Mesenchymal stem cell (in vitro differentiated cells and primary cell): ENCODE data around the gene NAP1L1.
A peak's percentile ranks its signal among the peaks of the same experiment; 100 is the strongest.

Experiments
- DNase-seq: peaks from one replicate; pipeline ENCODE4 v3.0.0-alpha.2; 2013
- H2AFZ ChIP-seq: one replicate; pipeline ENCODE4 v1.6.1; 2013; ENCODE audit warnings: low read depth, mild to moderate bottlenecking, control low read depth, inconsistent platforms, low read length, moderate library complexity
- H2AK5ac ChIP-seq: 2 replicates; pipeline ENCODE4 v1.6.1; 2013; ENCODE audit warnings: low read length, moderate library complexity, mild to moderate bottlenecking, inconsistent platforms; ENCODE audit not compliant: severe bottlenecking
- H2BK120ac ChIP-seq: one replicate; pipeline ENCODE4 v1.6.1; 2013; ENCODE audit warnings: low read depth, mild to moderate bottlenecking, inconsistent platforms, low read length, moderate library complexity
- H2BK12ac ChIP-seq, 2 experiments: one replicate each; pipeline ENCODE4 v1.6.1; 2013; ENCODE audit warnings: inconsistent platforms in 2 of 2, low read length in 2 of 2, mild to moderate bottlenecking in 2 of 2, moderate library complexity in 2 of 2, control low read depth in 1 of 2
- H2BK15ac ChIP-seq: one replicate; pipeline ENCODE4 v1.6.1; 2013; ENCODE audit warnings: mild to moderate bottlenecking, low read depth, inconsistent platforms; ENCODE audit not compliant: poor library complexity, severe bottlenecking
- H2BK5ac ChIP-seq: 2 replicates; pipeline ENCODE4 v1.6.1; 2013; ENCODE audit warnings: low read depth, mild to moderate bottlenecking, low read length, control low read depth, inconsistent platforms; ENCODE audit not compliant: poor library complexity, severe bottlenecking
- H3K14ac ChIP-seq, 2 experiments: one replicate each; pipeline ENCODE4 v1.6.1; 2013; ENCODE audit warnings: inconsistent platforms in 2 of 2, low read length in 2 of 2, control low read depth in 1 of 2, mild to moderate bottlenecking in 1 of 2, moderate library complexity in 1 of 2
- H3K18ac ChIP-seq, 2 experiments: one replicate each; pipeline ENCODE4 v1.6.1; 2013; ENCODE audit warnings: inconsistent platforms in 2 of 2, low read length in 2 of 2, control low read depth in 1 of 2, low read depth in 1 of 2, mild to moderate bottlenecking in 1 of 2
- H3K23ac ChIP-seq, 2 experiments: one replicate each; pipeline ENCODE4 v1.6.1; 2013; ENCODE audit warnings: inconsistent platforms in 2 of 2, low read length in 2 of 2, mild to moderate bottlenecking in 2 of 2, moderate library complexity in 2 of 2, control low read depth in 1 of 2
- H3K27ac ChIP-seq: 2 replicates; pipeline ENCODE4 v1.5.1; 2013; ENCODE audit warnings: mild to moderate bottlenecking, moderate library complexity, low read length, control low read depth, inconsistent platforms; ENCODE audit not compliant: poor library complexity, severe bottlenecking
- H3K27me3 ChIP-seq, 2 experiments: 2 replicates each; pipeline versions ENCODE4 v1.6.1 to v1.7.0; 2013; ENCODE audit warnings: low read length in 2 of 2, mild to moderate bottlenecking in 2 of 2, moderate library complexity in 2 of 2, control low read depth in 1 of 2, inconsistent platforms in 1 of 2; ENCODE audit not compliant: control insufficient read depth in 1 of 2, insufficient read depth in 1 of 2
- H3K36me3 ChIP-seq, 2 experiments: 2 replicates each; pipeline versions ENCODE4 v1.6.1 to v1.7.0; 2013; ENCODE audit warnings: low read length in 2 of 2, control low read depth in 1 of 2, inconsistent platforms in 1 of 2, low read depth in 1 of 2, mild to moderate bottlenecking in 1 of 2; ENCODE audit not compliant: insufficient read depth in 2 of 2, control insufficient read depth in 1 of 2
- H3K4ac ChIP-seq, 2 experiments: one replicate each; pipeline ENCODE4 v1.6.1; 2013; ENCODE audit warnings: inconsistent platforms in 2 of 2, low read length in 2 of 2, mild to moderate bottlenecking in 2 of 2, moderate library complexity in 2 of 2, control low read depth in 1 of 2, low read depth in 1 of 2
- H3K4me1 ChIP-seq: 2 replicates; pipeline ENCODE4 v1.6.1; 2013; ENCODE audit warnings: low read depth, low read length, control low read depth; ENCODE audit not compliant: control insufficient read depth, insufficient read depth
- H3K4me2 ChIP-seq: 2 replicates; pipeline ENCODE4 v1.6.1; 2013; ENCODE audit warnings: low read length, mild to moderate bottlenecking, inconsistent platforms; ENCODE audit not compliant: poor library complexity, severe bottlenecking
- H3K4me3 ChIP-seq, 2 experiments: 2 replicates each; pipeline versions ENCODE4 v1.5.1 to v1.7.0; 2013; ENCODE audit warnings: low read length in 2 of 2, mild to moderate bottlenecking in 2 of 2, control low read depth in 1 of 2, low read depth in 1 of 2; ENCODE audit not compliant: insufficient read depth in 1 of 2
- H3K79me1 ChIP-seq: replicated peaks from 2 replicates; pipeline ENCODE4 v1.6.1; 2013; ENCODE audit warnings: mild to moderate bottlenecking, control low read depth, low read length, inconsistent platforms; ENCODE audit not compliant: poor library complexity, severe bottlenecking
- H3K9ac ChIP-seq: 2 replicates; pipeline ENCODE4 v1.7.0; 2013; ENCODE audit warnings: mild to moderate bottlenecking, low read length, moderate library complexity
- H3K9me3 ChIP-seq: 2 replicates; pipeline ENCODE4 v1.7.0; 2013; ENCODE audit warnings: mild to moderate bottlenecking, low read length; ENCODE audit not compliant: control insufficient read depth
- H4K8ac ChIP-seq: one replicate; pipeline ENCODE4 v1.6.1; 2013; ENCODE audit warnings: inconsistent platforms, mild to moderate bottlenecking, low read length, moderate library complexity
- H4K91ac ChIP-seq: one replicate; pipeline ENCODE4 v1.6.1; 2013; ENCODE audit warnings: mild to moderate bottlenecking, low read length, inconsistent platforms
- WGBS: methylation state at CpG from one replicate; pipeline ENCODE4 v1.1.7; 2013; ENCODE audit warnings: mixed read lengths; 5-methylcytosine and 5-hydroxymethylcytosine counted together

NAP1L1 gene

DNA sequence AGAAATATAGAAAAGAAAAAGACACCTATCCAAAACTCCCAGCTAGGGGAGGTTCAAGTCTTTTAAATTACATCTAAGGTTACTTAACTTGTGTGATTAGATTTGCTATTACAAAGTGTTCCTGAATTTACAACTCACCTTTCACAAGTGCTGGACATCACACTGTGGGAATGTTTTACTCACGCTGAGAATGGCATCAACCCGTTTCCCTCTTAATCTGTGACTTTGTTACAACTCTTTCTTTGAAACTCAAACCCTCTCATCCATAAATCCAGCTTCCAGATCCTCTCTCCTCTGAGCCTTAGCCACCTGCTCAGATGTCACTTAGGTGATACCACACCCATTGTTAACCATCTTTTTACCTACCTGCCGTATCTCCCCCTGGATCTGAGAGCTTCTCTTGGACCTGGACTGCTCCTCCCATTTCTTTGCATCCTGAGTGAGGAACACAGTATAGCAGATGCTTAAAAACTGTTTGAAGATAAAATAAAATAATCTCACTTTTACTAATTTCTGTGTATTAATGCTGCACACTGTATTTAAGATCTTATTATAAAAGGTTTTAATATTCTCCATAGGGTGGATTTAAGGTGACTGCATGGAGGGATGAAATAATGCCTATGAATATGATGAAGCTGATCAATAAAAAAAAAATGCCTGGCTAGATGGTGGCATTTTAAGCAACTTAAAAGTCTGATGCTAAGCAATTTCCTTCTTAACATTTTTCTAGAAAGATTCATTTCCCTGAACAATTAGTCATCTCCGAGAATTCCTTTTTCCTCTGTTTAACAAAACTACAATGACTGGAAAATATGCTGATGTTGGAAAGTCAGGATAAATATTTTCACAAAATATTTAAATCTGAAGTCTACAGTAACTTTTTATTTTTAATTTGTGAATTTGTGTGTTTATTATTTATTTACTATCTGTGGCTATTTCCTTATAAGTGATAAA is 39.1 kb upstream of the NAP1L1 start:
- Histone ChIP-seq H4K91ac (no peak overlapping the region), H2BK12ac (no peak overlapping the region), H4K8ac (no peak overlapping the region), H3K27me3 (no peaks in the 10 kb centered on the region), H3K9me3 (no peaks in the 10 kb centered on the region), H3K4me1 (no peaks in the 10 kb centered on the region), H2BK15ac (no peak overlapping the region), H3K4ac (no peak overlapping the region), H3K4me2 (no peak overlapping the region), H3K4me3 (no peak overlapping the region), H2BK5ac (no peak overlapping the region), H3K9ac (peak overlapping the region; percentile 51), H3K14ac (no peak overlapping the region), H3K18ac (no peak overlapping the region), H3K27ac (no peak overlapping the region), H3K23ac (no peak overlapping the region), H3K79me1 (no peaks in the 10 kb centered on the region), H2AK5ac (no peak overlapping the region), H2BK120ac (no peak overlapping the region), H2AFZ (no peak overlapping the region), H3K36me3 (no peaks in the 10 kb centered on the region)
- 51% methylated on average over 3 of the region's 4 CpGs for WGBS
- DNase-seq, result peak; percentile 40

DNA sequence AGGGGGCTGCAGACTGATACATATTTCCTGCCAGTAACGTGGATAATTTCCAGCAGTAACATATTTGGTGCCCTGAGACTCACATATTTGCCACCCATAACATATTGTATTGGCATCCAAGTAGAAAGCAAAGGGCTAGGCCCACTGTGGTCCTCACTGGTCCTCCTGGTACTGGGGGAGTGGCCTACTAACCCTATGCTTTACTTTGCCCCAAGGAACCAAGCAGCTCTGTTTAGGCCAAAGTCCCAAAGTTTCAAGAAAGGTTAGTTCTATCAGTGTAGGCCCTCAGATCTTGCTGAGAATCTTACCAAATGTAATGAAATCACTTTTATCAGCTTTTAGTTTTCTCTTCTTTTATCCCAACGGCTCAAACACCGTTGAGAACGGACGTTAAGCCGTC is 35.4 kb upstream of the NAP1L1 start:
- Histone ChIP-seq H2BK15ac (no peak overlapping the region), H3K36me3 (no peaks in the 10 kb centered on the region), H3K9ac (no peak overlapping the region), H3K27me3 (no peaks in the 10 kb centered on the region), H2AK5ac (no peak overlapping the region), H2BK5ac (no peak overlapping the region), H3K23ac (no peak overlapping the region), H3K79me1 (no peaks in the 10 kb centered on the region), H3K4me1 (no peaks in the 10 kb centered on the region), H2AFZ (no peak overlapping the region), H3K27ac (no peak overlapping the region), H3K18ac (no peak overlapping the region), H3K14ac (no peak overlapping the region), H3K9me3 (no peaks in the 10 kb centered on the region), H2BK120ac (no peak overlapping the region), H3K4me2 (no peak overlapping the region), H2BK12ac (no peak overlapping the region), H4K91ac (no peak overlapping the region), H4K8ac (no peak overlapping the region), H3K4ac (no peak overlapping the region), H3K4me3 (no peak overlapping the region)
- no peak for DNase-seq
- WGBS, result 96% methylated on average over 6 of the region's 6 CpGs

DNA sequence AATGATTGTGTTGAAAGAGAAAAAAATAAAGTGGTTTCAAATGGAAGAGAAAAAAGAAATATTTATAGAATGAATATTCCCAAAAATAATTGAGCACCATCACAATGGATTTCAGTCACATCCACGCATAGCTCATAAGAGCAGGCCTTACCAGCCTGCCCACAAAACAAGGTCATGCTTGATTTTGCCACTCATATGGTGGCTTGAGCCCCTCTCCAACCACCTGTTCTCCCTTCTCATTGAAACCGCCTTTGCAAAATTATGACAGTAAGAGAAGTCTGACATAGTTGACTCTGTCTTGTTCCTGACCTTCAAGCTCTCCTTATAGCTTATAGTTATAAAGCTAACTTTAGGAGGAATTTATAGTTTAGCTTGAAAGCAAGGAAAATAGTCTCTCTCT is 33.3 kb upstream of the NAP1L1 start:
- Histone ChIP-seq H3K36me3 (no peaks in the 10 kb centered on the region), H3K9me3 (no peaks in the 10 kb centered on the region), H3K27ac (no peak overlapping the region), H3K4me3 (no peak overlapping the region), H2AK5ac (no peak overlapping the region), H3K79me1 (no peaks in the 10 kb centered on the region), H2AFZ (no peak overlapping the region), H3K23ac (no peak overlapping the region), H4K91ac (no peak overlapping the region), H3K27me3 (no peaks in the 10 kb centered on the region), H3K9ac (no peak overlapping the region), H2BK15ac (no peak overlapping the region), H2BK12ac (no peak overlapping the region), H2BK120ac (no peak overlapping the region), H4K8ac (no peak overlapping the region), H3K4me2 (no peak overlapping the region), H3K18ac (no peak overlapping the region), H3K14ac (no peak overlapping the region), H3K4ac (no peak overlapping the region), H2BK5ac (no peak overlapping the region), H3K4me1 (no peaks in the 10 kb centered on the region)
- 100% methylated on average over 1 of the region's 2 CpGs for WGBS
- no peak for DNase-seq

DNA sequence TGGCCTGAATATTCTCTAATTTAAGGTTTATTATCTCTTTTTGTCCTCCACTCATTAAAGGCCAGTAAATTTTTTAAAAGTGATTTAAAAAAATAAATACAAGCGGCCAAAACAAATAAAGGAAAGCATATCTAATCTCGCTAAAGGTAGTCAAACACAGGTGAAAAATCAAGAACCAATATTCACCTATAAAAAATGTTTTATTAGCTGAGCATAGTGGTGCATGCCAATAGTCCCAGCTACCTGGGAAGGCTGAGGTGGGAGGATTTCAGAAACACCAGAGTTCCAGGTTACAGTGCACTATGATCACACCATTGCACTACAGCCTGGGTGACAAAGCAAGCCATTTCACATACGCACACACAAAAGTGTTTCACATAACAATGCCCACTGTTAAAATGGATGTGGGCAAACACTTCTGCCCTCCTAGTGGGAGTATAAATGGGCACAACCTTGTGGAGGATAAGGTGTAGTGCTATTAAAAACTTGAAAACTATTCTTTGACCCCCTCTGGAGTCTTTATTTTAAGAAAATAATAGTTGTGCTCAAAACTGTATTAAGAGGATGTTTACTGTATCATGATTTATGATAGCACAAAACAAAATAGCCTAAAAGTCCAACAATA is 32.7 kb upstream of the NAP1L1 start:
- no peak overlapping the region for H3K9ac ChIP-seq
- no peaks in the 10 kb centered on the region for H3K36me3 ChIP-seq
- no CpG with 5 or more reads among the region's 3 CpGs for WGBS
- H3K27me3 ChIP-seq, result no peaks in the 10 kb centered on the region
- H3K27ac ChIP-seq, result no peak overlapping the region
- no peaks in the 10 kb centered on the region for H3K9me3 ChIP-seq
- no peaks in the 10 kb centered on the region for H3K79me1 ChIP-seq
- H2BK120ac ChIP-seq, result peak overlapping the region; percentile 19
- no peak overlapping the region for H4K8ac ChIP-seq
- no peak overlapping the region for H3K14ac ChIP-seq
- H3K4me3 ChIP-seq, result no peak overlapping the region
- no peak overlapping the region for H4K91ac ChIP-seq
- H2AK5ac ChIP-seq, result no peak overlapping the region
- H2BK5ac ChIP-seq, result no peak overlapping the region
- DNase-seq, result no peak
- H2BK12ac ChIP-seq, result no peak overlapping the region
- no peak overlapping the region for H2AFZ ChIP-seq
- no peak overlapping the region for H3K23ac ChIP-seq
- no peak overlapping the region for H2BK15ac ChIP-seq
- H3K18ac ChIP-seq, result peak overlapping the region in 1 of 2 experiments; percentile 8
- H3K4me1 ChIP-seq, result no peaks in the 10 kb centered on the region
- H3K4ac ChIP-seq, result peak overlapping the region in 1 of 2 experiments; percentile 35
- no peak overlapping the region for H3K4me2 ChIP-seq
